Natural killer cell treated with Interleukin-12 subunit alpha and Interleukin-12 subunit beta and Interleukin-15 and Interleukin-18, amount 100 ng/mL, for 72 hours (primary cell): Measurements from ENCODE around the gene SLC39A11. TPM values are rescaled to one million over a fixed set of nuclear protein-coding genes. Genes with fewer than 3 reads are reported as not detected.
"Not testable (repeated sequence)": the region's sequence is repeated elsewhere in the genome, so short reads cannot be mapped to it uniquely, and the experiment has no call there.

Experiments
- ATAC-seq, 2 donors: fragments of 150-1000 bp; cut with Tn5 transposase in 1 of 2; sonication (Bioruptor Pico), chemical (Tn5 transposase) in 1 of 2; 2 replicates each; pipeline ENCODE4 v1.10.0; 2021
- DNase-seq: peaks from one replicate; pipeline ENCODE4 v3.0.0; 2022; ENCODE audit warnings: low spot score
- H3K27ac Mint-ChIP-seq, 2 donors: 1 replicate in 1 of 2; 2 replicates in 1 of 2; pipeline ENCODE4 v1.8.0; 2022; ENCODE audit warnings: mixed read lengths in 2 of 2, mild to moderate bottlenecking in 1 of 2, moderate library complexity in 1 of 2
- H3K27me3 Mint-ChIP-seq, 2 donors: 1 replicate in 1 of 2; 2 replicates in 1 of 2; pipeline ENCODE4 v1.8.0; 2022; ENCODE audit warnings: mixed read lengths in 2 of 2
- H3K36me3 Mint-ChIP-seq: one replicate; pipeline ENCODE4 v1.8.0; 2022; ENCODE audit warnings: mixed read lengths
- H3K4me1 Mint-ChIP-seq, 2 donors: 1 replicate in 1 of 2; 2 replicates in 1 of 2; pipeline ENCODE4 v1.8.0; 2022; ENCODE audit warnings: low read depth in 2 of 2, mixed read lengths in 2 of 2, mild to moderate bottlenecking in 1 of 2
- H3K4me3 Mint-ChIP-seq: one replicate; pipeline ENCODE4 v1.8.0; 2022; ENCODE audit warnings: mixed read lengths
- H3K9me3 Mint-ChIP-seq: 2 replicates; pipeline ENCODE4 v1.8.0; 2022; ENCODE audit warnings: mixed read lengths
- total RNA-seq, 2 donors: library from RNA; stranded (reverse); gene quantifications; one replicate each; pipeline ENCODE4 v1.2.3, GENCODE V29; 2022

The SLC39A11 gene
- total RNA-seq, 2 donors from 2014 or later, result 25.6 to 56.1 TPM

DNA sequence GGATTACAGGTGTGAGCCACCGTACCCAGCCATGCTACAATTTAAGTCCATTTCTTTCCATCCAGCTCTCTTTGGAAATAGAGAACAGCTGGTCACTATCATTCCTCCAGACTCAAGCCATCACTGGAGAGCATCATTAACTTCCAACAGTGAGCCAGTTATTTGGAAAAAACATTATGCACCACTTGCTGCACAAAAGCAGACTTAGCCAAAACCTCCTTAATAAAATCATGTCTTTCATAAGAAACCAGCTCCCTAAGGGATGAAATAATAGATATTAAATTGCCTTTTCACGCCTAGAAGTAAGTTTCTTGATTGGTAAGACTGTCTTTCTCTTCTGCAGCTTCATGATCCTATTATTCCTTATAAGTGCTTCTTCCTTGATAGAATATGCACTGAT, 17.9 kb downstream of the SLC39A11 start:
- H3K4me3 Mint-ChIP-seq, result no peak overlapping the region
- no peak overlapping the region for H3K27ac Mint-ChIP-seq
- no peaks in the 10 kb centered on the region for H3K9me3 Mint-ChIP-seq
- ATAC-seq, result no peak
- no peak for DNase-seq
- H3K4me1 Mint-ChIP-seq, result no peaks in the 10 kb centered on the region
- peaks cover 6% of the 10 kb centered on the region for H3K36me3 Mint-ChIP-seq
- H3K27me3 Mint-ChIP-seq, result no peaks in the 10 kb centered on the region

DNA sequence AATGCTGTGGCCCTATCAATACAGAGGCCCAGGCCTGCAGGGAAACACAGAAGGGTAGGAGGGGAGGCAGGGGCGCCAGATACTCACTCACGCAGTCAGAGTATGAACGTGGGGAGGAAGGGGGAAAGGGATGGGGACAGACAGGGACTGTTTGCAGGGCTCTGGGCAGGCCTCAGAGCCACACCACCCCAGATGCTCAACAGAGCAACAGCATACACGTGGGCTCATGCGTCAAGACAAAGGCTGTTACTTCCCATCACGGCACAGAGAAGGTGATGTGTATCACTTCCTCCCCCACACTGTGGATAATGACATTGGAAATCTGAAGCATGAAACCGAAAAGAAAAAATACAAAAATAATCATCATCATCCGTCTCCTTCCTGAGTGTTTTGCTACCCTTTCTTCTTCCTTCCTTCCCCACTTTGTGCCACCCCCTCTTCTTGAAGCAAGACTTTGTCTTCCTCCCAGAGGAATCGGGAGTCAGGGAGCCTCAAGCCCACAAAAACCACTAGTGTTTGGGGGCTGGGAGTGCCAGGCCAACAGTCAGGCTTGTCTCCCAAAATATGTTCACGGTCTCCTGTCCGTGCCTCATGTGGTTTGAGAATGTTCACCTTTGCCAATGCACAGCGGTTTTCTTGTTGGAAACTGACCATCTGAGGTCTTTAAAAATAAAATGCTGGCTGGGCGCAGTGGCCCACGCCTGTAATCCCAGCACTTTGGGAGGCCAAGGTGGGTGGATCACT, 20.1 kb downstream of the SLC39A11 start:
- ATAC-seq (no peak), DNase-seq (no peak)
- H3K9me3 Mint-ChIP-seq, result no peaks in the 10 kb centered on the region
- H3K4me1 Mint-ChIP-seq, result peaks cover 4 to 5% of the 10 kb centered on the region in 2 donors
- H3K36me3 Mint-ChIP-seq, result peaks cover 4% of the 10 kb centered on the region
- no peak overlapping the region for H3K4me3 Mint-ChIP-seq
- H3K27me3 Mint-ChIP-seq, result no peaks in the 10 kb centered on the region
- H3K27ac Mint-ChIP-seq, result no peak overlapping the region

DNA sequence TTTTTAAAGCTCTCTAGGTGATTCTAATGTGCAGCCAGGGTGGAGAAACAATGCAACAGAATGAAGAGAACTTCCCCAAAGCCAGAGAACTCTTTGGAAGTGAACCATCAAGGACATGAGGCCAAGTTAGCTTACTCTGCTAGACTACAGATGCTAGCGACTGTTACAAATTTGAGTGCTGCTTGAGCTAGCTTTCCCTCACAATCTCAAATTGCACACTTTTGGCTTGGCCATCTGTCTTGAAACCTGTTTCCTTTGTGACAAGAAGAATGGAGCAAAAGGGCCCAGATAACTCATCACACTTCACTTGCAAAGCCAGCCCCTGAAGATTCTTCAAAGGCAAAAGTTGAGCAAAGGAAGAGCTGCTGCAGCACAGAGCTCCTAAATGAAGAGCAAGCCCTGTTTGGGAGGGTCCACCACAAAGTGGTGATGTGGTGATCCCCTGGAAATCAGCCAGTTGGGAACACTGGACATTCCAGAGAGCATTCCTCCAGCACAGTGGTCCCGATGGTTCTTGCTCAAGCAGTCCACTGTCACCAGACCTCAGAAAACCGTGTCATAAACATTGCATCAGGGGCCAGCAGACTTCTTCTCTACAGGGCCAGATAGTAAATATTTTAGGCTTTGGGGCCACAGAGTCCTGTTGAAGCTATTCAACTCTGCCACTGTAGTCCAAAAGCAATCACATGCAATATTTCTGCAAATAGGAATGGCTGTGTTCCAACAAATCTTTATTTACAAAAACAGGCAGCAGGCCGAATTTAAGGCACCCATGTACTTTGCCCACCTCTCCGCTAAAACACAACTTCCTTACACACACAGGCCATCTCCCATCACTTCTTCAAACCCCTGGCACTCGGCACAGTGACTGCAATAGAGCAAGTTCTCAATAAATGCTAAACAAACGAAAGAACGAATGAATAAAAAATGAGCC, 21.2 kb downstream of the SLC39A11 start:
- Mint-ChIP-seq H3K27me3 (no peaks in the 10 kb centered on the region), H3K27ac (no peak overlapping the region), H3K36me3 (peaks cover 6% of the 10 kb centered on the region)

GRCh38 chr17:73069841-73070240, 22.6 kb downstream of the SLC39A11 start:
- Mint-ChIP-seq H3K27me3 (no peaks in the 10 kb centered on the region), H3K4me1 (peaks cover 4 to 11% of the 10 kb centered on the region in 2 donors), H3K9me3 (no peaks in the 10 kb centered on the region), H3K36me3 (peaks cover 6% of the 10 kb centered on the region), H3K4me3 (no peak overlapping the region), H3K27ac (no peak overlapping the region)
- DNase-seq (no peak), ATAC-seq (no peak)

More for the DNA sequence above, 21.2 kb downstream of the SLC39A11 start:
- no peaks in the 10 kb centered on the region for H3K9me3 Mint-ChIP-seq
- H3K4me1 Mint-ChIP-seq, result peaks cover 4 to 8% of the 10 kb centered on the region in 2 donors
- DNase-seq (no peak), ATAC-seq (no peak)
- no peak overlapping the region for H3K4me3 Mint-ChIP-seq

GRCh38 chr17:73069164-73069770, 23.2 kb downstream of the SLC39A11 start:
- ATAC-seq (no peak), DNase-seq (no peak)
- H3K27ac Mint-ChIP-seq, result no peak overlapping the region
- peaks cover 7 to 14% of the 10 kb centered on the region in 2 donors for H3K4me1 Mint-ChIP-seq
- H3K9me3 Mint-ChIP-seq, result no peaks in the 10 kb centered on the region
- peaks cover 6% of the 10 kb centered on the region for H3K36me3 Mint-ChIP-seq
- no peaks in the 10 kb centered on the region for H3K27me3 Mint-ChIP-seq
- no peak overlapping the region for H3K4me3 Mint-ChIP-seq

DNA sequence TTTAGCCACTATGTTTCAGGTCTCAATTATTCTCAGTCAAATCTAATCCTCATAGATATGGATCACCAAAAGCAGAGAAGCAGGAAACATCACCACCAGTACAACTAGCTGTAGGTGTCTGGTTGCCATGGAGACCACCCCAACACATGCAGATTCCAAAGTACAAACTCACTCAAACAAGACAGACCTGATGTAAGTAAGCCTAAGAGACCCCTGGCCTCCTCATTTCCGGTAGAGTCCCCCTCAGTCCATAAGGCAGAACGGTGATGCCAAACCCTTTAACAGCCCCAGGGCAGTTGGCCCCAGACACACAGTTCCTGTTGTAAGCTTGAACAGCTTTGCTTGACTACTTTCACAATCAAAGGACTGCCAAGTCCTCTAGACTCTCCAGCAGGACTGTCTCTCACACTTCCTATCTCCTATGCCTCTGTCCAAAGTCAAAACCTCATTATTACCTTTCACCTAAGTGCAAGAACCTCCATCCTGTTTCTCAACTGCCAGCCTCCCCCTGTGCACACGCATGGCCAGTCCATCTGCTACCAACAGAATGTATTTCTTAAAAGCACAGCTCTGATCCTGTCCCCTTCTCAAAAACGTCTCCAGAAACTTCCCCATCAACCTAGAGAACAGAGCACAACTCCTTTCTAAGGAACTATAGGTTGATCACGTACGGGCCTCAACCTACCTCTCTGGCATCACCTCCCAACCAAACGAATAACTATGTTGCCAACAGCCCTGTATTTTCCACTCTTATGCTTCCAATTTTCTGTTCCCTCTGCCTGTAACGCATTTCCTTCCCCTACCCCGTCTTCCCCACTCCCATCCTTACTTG, 23.9 kb downstream of the SLC39A11 start:
- peaks cover 10 to 21% of the 10 kb centered on the region in 2 donors for H3K4me1 Mint-ChIP-seq
- no peak for ATAC-seq

GRCh38 chr17:73067699-73068098, 24.8 kb downstream of the SLC39A11 start:
- not testable (repeated sequence) for H3K27ac Mint-ChIP-seq, H3K9me3 Mint-ChIP-seq, H3K4me3 Mint-ChIP-seq, H3K36me3 Mint-ChIP-seq, ATAC-seq, H3K27me3 Mint-ChIP-seq, DNase-seq
- H3K4me1 Mint-ChIP-seq, result peaks cover 10 to 21% of the 10 kb centered on the region in 2 donors

More for the DNA sequence above, 23.9 kb downstream of the SLC39A11 start:
- no peak overlapping the region for H3K4me3 Mint-ChIP-seq
- no peak overlapping the region for H3K27ac Mint-ChIP-seq
- peaks cover 6% of the 10 kb centered on the region for H3K36me3 Mint-ChIP-seq
- H3K9me3 Mint-ChIP-seq, result no peaks in the 10 kb centered on the region
- no peaks in the 10 kb centered on the region for H3K27me3 Mint-ChIP-seq
- DNase-seq, result no peak

- ATAC-seq, result no peak
- Mint-ChIP-seq H3K36me3 (peaks cover 6% of the 10 kb centered on the region), H3K27ac (no peak overlapping the region), H3K4me1 (peaks cover 10 to 21% of the 10 kb centered on the region in 2 donors), H3K27me3 (no peaks in the 10 kb centered on the region), H3K4me3 (no peak overlapping the region), H3K9me3 (no peaks in the 10 kb centered on the region)
- no peak for DNase-seq
Measured at GRCh38 chr17:73067075-73067474, 25.4 kb downstream of the SLC39A11 start.

DNA sequence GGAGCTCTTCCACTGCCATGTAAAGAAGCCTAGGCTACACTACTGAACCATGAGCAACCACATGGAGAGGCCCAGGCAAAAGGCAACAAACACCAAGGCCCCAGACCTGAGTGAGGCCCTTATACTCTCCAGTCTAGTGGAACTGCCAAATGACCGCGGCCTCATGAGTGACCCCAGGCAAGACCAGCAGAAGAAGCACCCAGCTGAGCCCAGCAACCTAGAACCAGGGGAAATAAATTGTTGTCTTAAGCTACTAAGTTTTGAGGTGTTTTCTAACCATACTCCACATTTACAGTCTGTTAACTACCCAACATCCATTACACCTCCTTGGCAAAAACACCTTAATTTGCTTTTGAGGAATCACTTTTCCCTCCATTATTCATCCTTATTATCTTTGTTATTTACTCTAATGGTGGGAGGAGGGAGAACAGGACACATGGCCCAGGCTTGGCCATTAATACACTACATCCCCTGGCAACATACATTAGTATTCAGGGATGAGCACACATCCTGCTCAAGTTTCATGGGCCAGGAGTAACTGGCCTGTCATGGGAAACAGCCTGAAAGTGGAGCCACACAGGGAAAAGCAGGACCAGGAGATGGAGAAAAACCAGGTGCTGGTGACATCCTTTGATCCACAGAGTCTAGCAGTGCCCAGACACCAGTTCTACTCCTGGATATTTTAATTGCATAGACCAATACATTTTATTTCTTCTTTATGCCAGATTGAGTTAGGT, 26.2 kb downstream of the SLC39A11 start:
- ATAC-seq (no peak), DNase-seq (no peak)
- no peaks in the 10 kb centered on the region for H3K27me3 Mint-ChIP-seq
- H3K27ac Mint-ChIP-seq, result no peak overlapping the region
- peaks cover 10 to 21% of the 10 kb centered on the region in 2 donors for H3K4me1 Mint-ChIP-seq
- H3K4me3 Mint-ChIP-seq, result no peak overlapping the region
- H3K36me3 Mint-ChIP-seq, result peaks cover 6% of the 10 kb centered on the region
- H3K9me3 Mint-ChIP-seq, result no peaks in the 10 kb centered on the region

DNA sequence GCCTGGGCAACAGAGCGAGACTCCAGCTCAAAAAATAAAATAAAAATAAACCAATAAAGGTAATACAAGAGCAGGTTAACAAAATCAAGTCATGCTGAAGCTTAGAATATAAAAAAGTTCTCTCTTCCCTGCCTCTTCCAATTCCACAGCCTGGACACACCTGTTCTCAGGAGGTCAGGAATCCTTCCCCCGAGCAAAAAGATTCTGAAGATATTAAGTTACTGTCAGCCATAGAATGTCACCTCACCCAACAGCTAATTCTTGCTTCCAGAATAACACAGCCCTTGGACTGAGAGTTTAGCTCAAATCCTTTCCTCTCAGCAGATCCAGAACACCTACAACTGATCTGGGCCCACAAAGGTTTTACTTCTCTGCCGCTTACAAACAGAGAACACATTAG, 27.1 kb downstream of the SLC39A11 start:
- Mint-ChIP-seq H3K4me1 (peaks cover 10 to 21% of the 10 kb centered on the region in 2 donors), H3K27ac (no peak overlapping the region), H3K4me3 (no peak overlapping the region), H3K27me3 (no peaks in the 10 kb centered on the region), H3K36me3 (peaks cover 6% of the 10 kb centered on the region), H3K9me3 (no peaks in the 10 kb centered on the region)
- no peak for DNase-seq
- ATAC-seq, result no peak

DNA sequence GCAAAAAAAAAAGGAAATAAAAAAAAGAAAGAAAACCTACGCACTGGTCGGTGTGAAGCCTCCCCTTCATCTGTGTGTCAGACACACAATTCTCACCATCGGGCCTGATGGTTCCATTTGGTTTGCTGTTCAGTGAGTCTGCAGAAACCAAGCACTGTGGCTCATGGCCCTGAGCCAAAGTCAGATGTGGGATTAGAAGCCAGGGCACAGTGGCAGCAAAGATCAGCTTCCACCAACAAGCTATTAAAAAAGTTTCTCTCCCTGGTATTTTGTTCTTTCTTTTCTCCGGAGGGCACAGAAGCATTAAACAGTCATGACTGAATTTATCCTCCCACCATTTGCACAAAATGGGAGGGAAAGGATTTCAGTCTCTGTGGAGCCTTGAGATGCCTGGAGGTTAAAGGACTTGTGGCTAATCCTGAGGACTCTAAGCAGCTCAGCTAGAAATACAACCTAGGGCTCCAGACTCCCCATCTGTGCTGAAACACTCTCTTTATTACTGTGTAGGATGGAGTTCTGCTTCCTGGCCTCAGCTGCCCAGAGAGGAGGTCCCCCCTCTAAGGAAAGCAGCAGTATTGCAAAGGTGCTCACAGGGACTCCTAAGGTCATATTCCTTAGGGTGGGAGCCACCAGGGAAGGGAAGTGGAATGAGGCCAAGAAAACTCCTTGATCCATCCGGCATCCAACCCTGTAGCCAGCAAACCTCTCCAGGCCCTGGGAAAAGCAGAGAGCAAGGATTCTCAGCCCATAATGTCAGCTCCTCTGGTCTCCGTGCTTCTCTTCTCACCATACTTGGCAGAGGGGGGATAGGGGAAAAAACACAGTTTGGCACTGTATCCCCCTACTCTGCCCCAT, 28.2 kb downstream of the SLC39A11 start:
- ATAC-seq (no peak), DNase-seq (no peak)
- Mint-ChIP-seq H3K36me3 (peaks cover 6% of the 10 kb centered on the region), H3K4me1 (peaks cover 10 to 21% of the 10 kb centered on the region in 2 donors), H3K9me3 (no peaks in the 10 kb centered on the region), H3K27ac (peak overlapping the region in 1 of 2 donors; percentile 33), H3K4me3 (no peak overlapping the region), H3K27me3 (no peaks in the 10 kb centered on the region)

GRCh38 chr17:73062726-73063125, 29.8 kb downstream of the SLC39A11 start:
- ATAC-seq (no peak), DNase-seq (no peak)
- H3K9me3 Mint-ChIP-seq, result no peaks in the 10 kb centered on the region
- no peaks in the 10 kb centered on the region for H3K27me3 Mint-ChIP-seq
- no peak overlapping the region for H3K4me3 Mint-ChIP-seq
- no peak overlapping the region for H3K27ac Mint-ChIP-seq
- peaks cover 6 to 15% of the 10 kb centered on the region in 2 donors for H3K4me1 Mint-ChIP-seq
- peaks cover 5% of the 10 kb centered on the region for H3K36me3 Mint-ChIP-seq
